Tibial nerve (tissue), 4 donors: Measurements from ENCODE around the gene UQCR10. TPM values are rescaled to one million over a fixed set of nuclear protein-coding genes. Genes with fewer than 3 reads are reported as not detected.

Experiments
- DNase-seq, 2 donors: peaks; one replicate each; pipeline ENCODE4 v3.0.0-alpha.2; 2019; ENCODE audit warnings: low spot score in 2 of 2
- H3K27ac ChIP-seq, 4 donors: fragments of 200-600 bp; sonication (generic) in 3 of 4; one replicate each; pipeline ENCODE4 v1.5.1; 2017 to 2019; ENCODE audit warnings: mild to moderate bottlenecking in 1 of 4
- H3K27me3 ChIP-seq, 2 donors: fragments of 200-600 bp; sonication (generic) in 1 of 2; one replicate each; pipeline versions ENCODE4 v1.5.1 to v1.6.0; 2017 to 2019
- H3K36me3 ChIP-seq, 3 donors: fragments of 200-600 bp; sonication (generic); one replicate each; pipeline ENCODE4 v1.5.1; 2018 to 2019
- H3K4me1 ChIP-seq, 4 donors: fragments of 200-600 bp; sonication (generic) in 3 of 4; one replicate each; pipeline ENCODE4 v1.5.1; 2017 to 2019
- H3K4me3 ChIP-seq, 4 donors: fragments of 200-600 bp; sonication (generic) in 3 of 4; one replicate each; pipeline ENCODE4 v1.5.1; 2017 to 2019; ENCODE audit warnings: mild to moderate bottlenecking in 1 of 4, moderate library complexity in 1 of 4
- H3K9me3 ChIP-seq, 4 donors: fragments of 200-600 bp; sonication (generic) in 3 of 4; one replicate each; pipeline ENCODE4 v1.5.1; 2017 to 2019
- EP300 ChIP-seq, 2 donors: sonication (generic); formaldehyde crosslinking; IDR thresholded peaks; one replicate each; pipeline ENCODE4 v1.6.1; 2017; ENCODE audit warnings: antibody characterized with exemption in 2 of 2, mild to moderate bottlenecking in 1 of 2
- POLR2A ChIP-seq, 2 donors: fragments of 450-650 bp; IDR thresholded peaks; one replicate each; pipeline ENCODE4 v1.6.1; 2017; ENCODE audit warnings: antibody characterized with exemption in 2 of 2, mild to moderate bottlenecking in 2 of 2, moderate library complexity in 2 of 2
- WGBS, 2 donors: methylation state at CpG; one replicate each; pipeline ENCODE4 v1.1.5; 2018; 5-methylcytosine and 5-hydroxymethylcytosine counted together
- total RNA-seq, 4 donors: library from RNA; depleted of rRNA; stranded (reverse); fragments of >200 nt; gene quantifications; one replicate each; pipeline ENCODE4 v1.1.0, GENCODE V29; 2016
- TF ChIP-seq, protein P1 (sequence below), 5 experiments: fragments of 200-600 bp in 3 of 5; fragments of 450-650 bp in 2 of 5; sonication (generic) in 3 of 5; IDR thresholded peaks; one replicate each; pipeline ENCODE4 v1.5.1; 2016 to 2019; ENCODE audit warnings: antibody characterized with exemption in 5 of 5, mild to moderate bottlenecking in 3 of 5, moderate library complexity in 2 of 5

The UQCR10 gene
- total RNA-seq, 4 donors from 2014 or later = 30.4 to 56.7 (median 35.5) TPM

DNA sequence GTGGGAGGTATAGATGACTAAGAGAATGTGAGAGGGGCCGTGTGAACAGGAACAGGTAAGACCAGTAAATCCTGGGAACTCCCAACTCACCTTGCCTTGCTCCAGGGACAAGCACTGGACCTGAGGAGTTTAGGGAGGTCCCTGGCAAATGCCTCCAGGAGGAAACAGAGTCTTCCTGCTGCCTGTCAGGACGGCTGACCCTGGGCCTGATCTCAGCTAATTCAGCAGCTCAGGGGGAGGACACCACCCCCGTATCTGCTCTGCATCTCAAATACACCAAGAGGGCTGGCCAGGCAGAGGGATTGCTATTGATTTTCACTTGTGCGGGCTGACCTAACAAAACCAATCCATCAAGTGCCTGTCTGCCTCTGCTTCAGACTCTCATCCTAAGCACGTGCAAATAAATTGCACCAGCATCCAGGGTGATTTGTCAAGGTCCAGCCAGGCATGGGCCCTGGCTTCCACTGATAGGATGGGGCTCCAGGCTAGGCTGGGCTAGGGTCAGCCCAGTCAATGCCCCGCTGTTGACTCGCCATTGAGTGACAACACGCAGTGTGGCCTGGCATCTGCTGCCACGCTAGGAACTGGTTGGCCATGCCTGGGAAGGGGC, 20.3 kb downstream of the UQCR10 start:
- Histone ChIP-seq H3K9me3 (no peaks in the 10 kb centered on the region), H3K36me3 (peaks cover 0 to 56% (median 4%) of the 10 kb centered on the region in 3 donors), H3K4me1 (peaks cover 0 to 35% (median 13%) of the 10 kb centered on the region in 4 donors), H3K27me3 (no peaks in the 10 kb centered on the region), H3K27ac (no peak overlapping the region), H3K4me3 (no peak overlapping the region)
- WGBS, 2 donors = 65% methylated on average over 7 to 8 of the region's 9 CpGs
- TF ChIP-seq, protein P1, sequence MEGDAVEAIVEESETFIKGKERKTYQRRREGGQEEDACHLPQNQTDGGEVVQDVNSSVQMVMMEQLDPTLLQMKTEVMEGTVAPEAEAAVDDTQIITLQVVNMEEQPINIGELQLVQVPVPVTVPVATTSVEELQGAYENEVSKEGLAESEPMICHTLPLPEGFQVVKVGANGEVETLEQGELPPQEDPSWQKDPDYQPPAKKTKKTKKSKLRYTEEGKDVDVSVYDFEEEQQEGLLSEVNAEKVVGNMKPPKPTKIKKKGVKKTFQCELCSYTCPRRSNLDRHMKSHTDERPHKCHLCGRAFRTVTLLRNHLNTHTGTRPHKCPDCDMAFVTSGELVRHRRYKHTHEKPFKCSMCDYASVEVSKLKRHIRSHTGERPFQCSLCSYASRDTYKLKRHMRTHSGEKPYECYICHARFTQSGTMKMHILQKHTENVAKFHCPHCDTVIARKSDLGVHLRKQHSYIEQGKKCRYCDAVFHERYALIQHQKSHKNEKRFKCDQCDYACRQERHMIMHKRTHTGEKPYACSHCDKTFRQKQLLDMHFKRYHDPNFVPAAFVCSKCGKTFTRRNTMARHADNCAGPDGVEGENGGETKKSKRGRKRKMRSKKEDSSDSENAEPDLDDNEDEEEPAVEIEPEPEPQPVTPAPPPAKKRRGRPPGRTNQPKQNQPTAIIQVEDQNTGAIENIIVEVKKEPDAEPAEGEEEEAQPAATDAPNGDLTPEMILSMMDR (IDR thresholded peaks at IDR 0.05) = no peak
- no peak for TF ChIP-seq EP300 (IDR thresholded peaks at IDR 0.05)
- no peak for TF ChIP-seq POLR2A (IDR thresholded peaks at IDR 0.05)
- no peak for DNase-seq

DNA sequence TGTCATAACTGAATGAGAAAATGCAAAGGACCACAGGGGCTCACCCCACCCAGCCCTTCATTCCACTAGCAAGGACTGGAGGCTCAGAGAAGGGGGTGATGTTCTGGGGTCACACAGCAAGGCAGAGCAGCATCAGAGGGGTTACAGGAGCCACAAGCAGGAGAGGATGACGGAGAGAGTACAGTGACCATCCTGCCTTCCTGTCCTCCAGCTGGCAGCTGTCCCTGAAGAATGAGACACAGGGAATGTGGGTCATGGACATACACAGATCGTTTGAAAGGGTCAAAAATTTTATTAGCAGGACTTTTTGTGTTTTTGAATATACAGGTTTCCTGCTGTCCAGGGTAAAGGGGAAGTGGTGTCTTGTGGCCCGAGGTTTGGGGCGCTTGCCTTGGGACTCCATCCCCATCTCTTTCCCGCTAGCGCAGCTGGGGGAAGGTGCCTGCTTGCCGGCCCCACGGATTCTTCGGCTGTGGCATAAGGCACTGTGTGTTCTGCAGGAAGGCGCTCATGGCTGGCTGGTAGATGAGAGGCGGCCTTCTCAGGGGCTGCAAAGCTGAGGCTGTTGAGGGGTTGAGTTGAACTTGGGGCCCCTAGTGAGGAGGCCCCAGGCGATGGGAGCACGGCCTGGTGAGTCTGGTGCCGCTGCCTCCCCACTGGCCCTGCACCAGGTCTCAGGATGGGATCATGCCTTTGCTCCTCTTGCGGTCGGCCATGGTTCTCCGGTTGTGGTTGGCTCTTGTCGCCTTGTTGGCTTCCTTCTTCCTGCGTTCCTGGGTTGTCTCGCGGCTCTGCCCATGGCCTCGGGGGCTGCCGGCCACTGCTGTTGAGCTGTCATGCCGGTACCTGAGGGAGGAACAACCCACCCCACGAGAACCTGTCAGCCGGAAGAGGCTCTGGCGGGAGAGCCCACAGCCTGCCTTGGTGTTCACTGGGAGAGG, 21.4 kb downstream of the UQCR10 start:
- no peaks in the 10 kb centered on the region for H3K27me3 ChIP-seq
- 81 to 84% methylated on average over 21 of the region's 27 CpGs for WGBS, 2 donors
- TF ChIP-seq EP300 (IDR thresholded peaks at IDR 0.05) (no peak), POLR2A (IDR thresholded peaks at IDR 0.05) (no peak)
- TF ChIP-seq, protein P1 (IDR thresholded peaks at IDR 0.05) = no peak
- H3K4me1 ChIP-seq = peaks cover 0 to 26% (median 12%) of the 10 kb centered on the region in 4 donors
- no peak overlapping the region for H3K27ac ChIP-seq
- H3K9me3 ChIP-seq = no peaks in the 10 kb centered on the region
- H3K36me3 ChIP-seq = peaks cover 0 to 67% (median 14%) of the 10 kb centered on the region in 3 donors
- no peak for DNase-seq
- H3K4me3 ChIP-seq = no peak overlapping the region

DNA sequence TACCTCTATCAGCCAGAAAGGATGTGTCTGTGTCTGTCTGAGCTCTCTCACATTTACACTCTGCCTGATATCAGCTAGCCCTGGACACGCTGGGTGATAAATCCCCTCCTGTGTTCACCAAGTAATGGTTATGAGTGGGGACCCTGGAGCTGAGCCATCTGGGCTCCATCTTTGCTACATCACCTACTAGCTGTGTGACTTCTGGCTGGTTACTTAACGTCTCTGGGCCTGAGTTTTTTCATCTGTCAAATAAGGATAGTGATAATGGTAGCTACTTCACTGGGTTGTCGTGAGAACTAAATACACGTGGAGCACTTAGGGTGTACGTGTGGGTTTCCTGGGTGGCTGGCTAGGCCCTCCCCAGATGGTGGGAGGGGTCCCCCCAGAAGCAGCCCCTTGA, 22.9 kb downstream of the UQCR10 start:
- 87 to 94% methylated on average over 5 of the region's 5 CpGs for WGBS, 2 donors
- peaks cover 0 to 12% (median 3%) of the 10 kb centered on the region in 4 donors for H3K4me1 ChIP-seq
- H3K9me3 ChIP-seq = no peaks in the 10 kb centered on the region
- H3K4me3 ChIP-seq = no peak overlapping the region
- no peak for DNase-seq
- H3K36me3 ChIP-seq = peaks cover 0 to 81% (median 14%) of the 10 kb centered on the region in 3 donors
- H3K27me3 ChIP-seq = no peaks in the 10 kb centered on the region
- TF ChIP-seq EP300 (IDR thresholded peaks at IDR 0.05) = no peak
- TF ChIP-seq, protein P1 (IDR thresholded peaks at IDR 0.05) = no peak
- no peak for TF ChIP-seq POLR2A (IDR thresholded peaks at IDR 0.05)
- no peak overlapping the region for H3K27ac ChIP-seq

DNA sequence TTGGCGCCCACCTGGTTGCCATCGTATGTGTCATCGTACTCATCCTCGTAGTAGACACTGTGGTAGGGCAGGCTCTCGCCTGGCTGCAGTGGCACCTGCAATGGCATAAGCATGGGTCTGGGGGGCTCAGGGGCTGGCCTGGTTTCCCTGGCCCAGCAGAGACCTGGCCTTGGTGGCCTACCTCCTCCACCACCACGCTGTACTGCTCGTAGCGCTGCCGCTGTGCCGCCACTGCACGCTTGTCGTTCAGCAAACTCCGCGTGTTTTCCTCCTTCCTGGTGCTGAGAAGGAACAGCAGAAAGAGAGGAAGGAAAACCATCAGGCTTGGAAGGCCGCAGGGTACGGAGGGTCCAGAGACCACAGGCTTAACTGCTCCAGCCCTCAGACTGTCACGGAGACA, 26.2 kb downstream of the UQCR10 start:
- no peak overlapping the region for H3K4me3 ChIP-seq
- 95 to 96% methylated on average over 15 to 17 of the region's 17 CpGs for WGBS, 2 donors
- TF ChIP-seq POLR2A (IDR thresholded peaks at IDR 0.05) (no peak), EP300 (IDR thresholded peaks at IDR 0.05) (no peak)
- TF ChIP-seq, protein P1 (IDR thresholded peaks at IDR 0.05) = no peak
- peaks cover 0 to 99% (median 14%) of the 10 kb centered on the region in 3 donors for H3K36me3 ChIP-seq
- no peaks in the 10 kb centered on the region for H3K9me3 ChIP-seq
- no peaks in the 10 kb centered on the region for H3K27me3 ChIP-seq
- H3K4me1 ChIP-seq = peaks cover 0 to 14% (median under 1%) of the 10 kb centered on the region in 4 donors
- H3K27ac ChIP-seq = no peak overlapping the region
- DNase-seq = no peak

DNA sequence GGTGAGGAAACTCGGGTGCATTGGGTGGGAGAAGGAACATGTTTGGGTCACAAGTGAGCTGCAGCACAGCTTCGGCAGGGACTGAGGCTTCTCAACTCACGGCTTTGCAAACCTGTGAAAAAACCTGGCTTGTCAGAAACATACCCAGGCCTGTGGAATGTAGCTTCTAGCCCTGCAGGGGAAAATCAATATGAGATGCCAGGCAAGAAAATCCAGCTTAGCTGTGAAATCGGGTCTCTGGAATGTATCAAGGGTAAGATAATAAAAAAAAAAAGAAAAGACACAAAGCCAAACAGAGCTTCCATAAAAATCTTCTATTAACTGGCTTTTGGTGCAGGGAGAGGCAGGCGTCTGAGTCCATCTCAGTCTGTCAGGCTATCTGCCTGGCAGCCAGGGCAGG, 28.5 kb downstream of the UQCR10 start:
- peaks cover 0 to 99% (median 14%) of the 10 kb centered on the region in 3 donors for H3K36me3 ChIP-seq
- H3K4me1 ChIP-seq = peaks cover 0 to 29% (median 9%) of the 10 kb centered on the region in 4 donors
- H3K27me3 ChIP-seq = no peaks in the 10 kb centered on the region
- WGBS, 2 donors = 78 to 82% methylated on average over 5 of the region's 5 CpGs
- DNase-seq = no peak
- no peak overlapping the region for H3K4me3 ChIP-seq
- no peaks in the 10 kb centered on the region for H3K9me3 ChIP-seq
- no peak overlapping the region for H3K27ac ChIP-seq
- TF ChIP-seq EP300 (IDR thresholded peaks at IDR 0.05) (no peak), POLR2A (IDR thresholded peaks at IDR 0.05) (no peak)
- TF ChIP-seq, protein P1 (IDR thresholded peaks at IDR 0.05) = no peak
